ENCODE measurements around the gene YIPF2.

Gene YIPF2

DNA sequence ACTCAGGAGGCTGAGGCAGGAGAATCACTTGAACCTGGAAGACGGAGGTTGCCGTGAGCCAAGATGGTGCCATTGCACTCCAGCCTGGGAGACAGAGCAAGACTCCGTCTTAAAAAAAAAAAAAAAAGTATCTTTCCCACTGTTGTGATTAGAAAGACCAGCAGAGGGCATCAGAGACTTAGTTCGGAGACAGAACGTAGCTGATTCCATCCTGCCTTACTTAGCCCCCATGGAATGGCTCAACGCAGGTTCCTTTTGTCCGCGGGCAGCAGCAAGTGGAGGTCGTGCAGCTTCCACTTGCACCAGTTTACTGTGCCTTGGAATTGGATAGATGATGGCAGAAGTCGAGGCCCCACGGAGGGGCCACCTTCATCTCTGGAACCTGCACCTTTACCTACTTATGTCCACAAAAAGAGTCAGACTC is 8.2 kb upstream of the YIPF2 start:
- no peak for DNase-seq

DNA sequence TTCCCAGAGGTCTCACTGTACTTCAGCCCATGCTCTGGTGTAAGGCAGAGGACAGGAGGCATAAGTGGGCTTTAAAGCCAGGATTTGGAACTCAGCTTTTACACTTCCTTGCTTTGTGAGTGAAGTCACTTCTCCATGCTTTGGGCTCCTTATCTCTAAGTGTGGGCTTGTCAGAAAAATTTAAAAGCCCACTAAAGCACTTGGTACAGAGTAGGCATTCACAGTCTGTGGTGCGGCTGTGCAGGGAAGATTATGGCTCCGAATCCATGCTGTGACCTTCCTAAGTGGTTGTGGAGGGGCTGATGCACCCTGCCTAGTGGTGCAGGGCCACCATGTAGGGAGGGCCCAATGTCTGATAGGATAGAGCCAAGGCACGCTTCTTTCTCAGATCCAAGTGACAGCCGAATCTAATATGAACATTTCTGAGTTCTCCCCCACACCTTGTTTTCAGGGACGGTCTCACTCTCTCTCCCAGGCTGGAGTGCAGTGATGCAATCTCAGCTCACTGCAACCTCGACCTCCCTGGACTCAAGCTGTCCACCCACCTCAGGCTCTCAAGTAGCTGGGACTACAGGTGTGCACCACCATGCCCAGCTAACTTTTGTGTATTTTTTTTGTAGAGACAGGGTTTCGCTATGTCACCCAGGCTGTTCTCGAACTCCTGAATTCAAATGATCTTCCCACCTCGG is 7.1 kb upstream of the YIPF2 start:
- DNase-seq = no peak

DNA sequence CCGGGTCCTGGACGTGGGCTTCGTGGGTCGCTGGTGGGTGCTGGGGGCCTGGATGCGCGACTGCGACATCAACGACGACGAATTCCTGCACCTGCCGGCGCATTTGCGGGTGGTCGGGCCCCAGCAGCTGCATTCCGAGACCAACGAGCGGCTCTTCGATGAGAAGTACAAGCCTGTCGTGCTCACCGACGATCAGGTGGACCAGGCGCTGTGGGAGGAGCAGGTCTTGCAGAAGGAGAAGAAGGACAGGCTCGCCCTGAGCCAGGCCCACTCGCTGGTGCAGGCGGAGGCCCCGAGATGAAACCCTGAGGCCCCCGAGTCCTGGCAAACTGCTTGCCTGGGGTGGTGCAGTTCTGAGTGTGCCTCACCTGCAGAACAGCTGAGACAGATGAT is 959 bp upstream of the YIPF2 start:
- DNase-seq = no peak

DNA sequence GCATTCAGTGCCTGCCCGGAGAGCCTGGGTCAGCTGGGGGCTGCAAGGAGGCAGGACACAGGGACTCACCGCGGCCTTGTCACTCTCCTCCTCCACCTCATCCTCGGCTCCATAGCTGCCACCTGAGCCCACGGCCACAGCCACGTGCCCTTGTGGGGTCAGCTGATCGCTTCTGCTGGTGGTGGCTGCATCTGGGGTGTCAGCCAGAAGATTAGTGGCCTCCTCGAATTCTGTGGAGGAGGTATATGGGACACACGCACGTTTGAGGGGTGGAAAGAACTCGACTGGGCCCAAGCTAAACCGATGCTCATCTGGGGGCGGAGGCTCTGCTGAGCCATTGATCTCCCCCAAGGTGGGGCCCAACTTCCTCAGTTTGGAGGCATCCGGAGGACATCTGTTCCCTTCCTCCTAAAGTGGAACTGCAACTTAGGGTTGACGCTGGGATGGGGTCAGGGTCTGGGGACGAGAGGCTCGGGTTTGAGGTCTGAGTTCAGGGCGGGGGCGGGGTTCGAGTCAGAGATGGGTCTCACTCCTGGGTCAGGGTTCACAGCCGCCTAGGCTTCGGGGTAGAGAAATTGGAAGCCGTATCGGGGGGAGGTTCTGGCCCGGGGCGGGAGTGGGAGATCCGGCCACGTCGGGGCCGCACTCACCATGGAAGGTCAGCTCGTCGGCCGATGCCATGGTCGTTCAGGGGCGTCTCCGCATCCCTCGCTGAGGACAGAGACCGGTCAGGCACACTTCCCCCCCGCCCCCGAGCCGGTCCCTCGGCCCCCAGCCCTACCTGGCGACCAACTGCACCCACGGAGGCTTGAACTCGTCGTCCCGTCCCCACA is 493 bp downstream of the YIPF2 start:
- DNase-seq = no peak

DNA sequence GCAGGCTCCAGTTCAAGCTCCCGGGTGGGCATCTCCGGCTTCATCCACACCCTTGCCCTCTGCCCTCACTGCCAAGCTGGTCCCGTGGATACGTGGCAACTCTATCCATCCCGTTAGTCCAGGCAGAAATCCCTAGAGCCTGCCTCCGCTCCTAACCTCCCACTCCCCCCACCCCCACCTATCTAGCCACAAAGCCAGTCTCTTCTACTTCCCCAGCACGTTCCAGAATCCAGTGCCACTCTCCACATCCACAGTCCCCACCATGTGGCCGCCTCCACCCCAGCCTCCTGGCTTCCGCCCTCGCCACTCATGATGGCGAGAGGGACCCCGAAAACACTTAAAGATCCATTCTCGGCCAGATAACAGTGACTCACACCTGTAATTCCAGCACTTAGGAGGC is 3.8 kb downstream of the YIPF2 start:
- DNase-seq = no peak

DNA sequence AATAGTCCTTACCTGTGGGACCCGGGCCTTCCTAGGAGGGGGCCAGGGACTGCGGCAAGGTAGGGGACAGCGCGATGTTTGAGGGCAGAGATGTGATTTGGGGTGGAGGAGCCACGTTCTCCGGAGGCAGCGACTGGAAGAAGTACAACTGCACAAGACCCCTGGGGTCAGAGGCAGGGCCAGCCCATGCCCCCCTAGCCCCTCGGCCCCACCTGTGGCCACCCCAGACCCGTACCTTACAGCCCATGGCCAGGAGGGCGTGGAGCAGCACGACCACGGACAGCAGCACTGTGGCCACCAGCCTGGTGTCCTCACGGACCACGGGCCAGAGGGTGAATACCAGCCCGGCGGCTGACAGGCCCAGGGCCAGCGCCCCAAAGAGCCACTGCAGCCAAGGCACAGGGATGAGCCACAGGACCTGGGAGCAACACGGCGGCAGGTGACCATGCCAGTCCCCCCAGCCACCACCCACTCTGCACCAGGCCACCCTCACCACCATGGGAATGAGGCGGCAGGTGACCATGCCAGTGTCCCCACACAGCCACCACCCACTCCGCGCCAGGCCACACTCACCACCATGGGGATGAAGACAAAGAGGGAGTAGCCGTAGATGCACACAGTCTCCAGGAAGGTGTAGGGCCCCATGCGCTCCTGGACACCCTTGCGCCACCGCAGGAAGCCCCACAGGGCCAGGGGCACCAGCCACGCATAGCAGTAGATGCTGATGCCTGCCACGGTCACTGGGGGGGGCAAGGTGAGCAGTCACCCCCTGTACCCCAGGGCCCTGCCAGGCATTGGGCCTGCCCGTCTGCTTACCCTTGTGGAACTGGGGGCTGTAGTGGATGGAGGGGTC is 5.0 kb downstream of the YIPF2 start:
- no peak for DNase-seq

DNA sequence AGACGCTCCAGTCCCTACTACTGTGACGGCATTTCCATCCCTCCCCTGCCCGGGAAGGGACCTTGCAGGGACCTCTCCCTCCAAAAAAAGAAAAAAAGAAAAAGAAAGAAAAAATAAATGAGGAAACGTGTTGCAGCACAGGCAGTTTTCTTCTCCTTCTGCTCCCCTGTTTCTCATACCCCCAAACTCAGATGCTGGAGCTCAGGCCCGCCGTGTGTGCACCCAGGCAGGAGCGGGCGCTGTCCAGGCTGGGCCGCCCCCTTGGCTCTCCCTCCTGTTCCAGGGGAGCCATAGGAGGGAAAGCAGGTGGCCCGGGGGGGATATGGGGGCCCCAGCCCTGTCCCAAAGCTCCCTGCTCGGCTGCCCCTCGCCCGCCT is 5.8 kb downstream of the YIPF2 start:
- no peak for DNase-seq

DNA sequence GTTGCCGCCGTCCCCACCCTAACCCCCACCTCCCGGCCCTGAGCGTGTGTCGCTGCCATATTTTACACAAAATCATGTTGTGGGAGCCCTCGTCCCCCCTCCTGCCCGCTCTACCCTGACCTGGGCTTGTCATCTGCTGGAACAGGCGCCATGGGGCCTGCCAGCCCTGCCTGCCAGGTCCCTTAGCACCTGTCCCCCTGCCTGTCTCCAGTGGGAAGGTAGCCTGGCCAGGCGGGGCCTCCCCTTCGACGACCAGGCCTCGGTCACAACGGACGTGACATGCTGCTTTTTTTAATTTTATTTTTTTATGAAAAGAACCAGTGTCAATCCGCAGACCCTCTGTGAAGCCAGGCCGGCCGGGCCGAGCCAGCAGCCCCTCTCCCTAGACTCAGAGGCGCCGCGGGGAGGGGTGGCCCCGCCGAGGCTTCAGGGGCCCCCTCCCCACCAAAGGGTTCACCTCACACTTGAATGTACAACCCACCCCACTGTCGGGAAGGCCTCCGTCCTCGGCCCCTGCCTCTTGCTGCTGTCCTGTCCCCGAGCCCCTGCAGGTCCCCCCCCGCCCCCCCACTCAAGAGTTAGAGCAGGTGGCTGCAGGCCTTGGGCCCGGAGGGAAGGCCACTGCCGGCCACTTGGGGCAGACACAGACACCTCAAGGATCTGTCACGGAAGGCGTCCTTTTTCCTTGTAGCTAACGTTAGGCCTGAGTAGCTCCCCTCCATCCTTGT is 6.4 kb downstream of the YIPF2 start:
- DNase-seq = no peak

DNA sequence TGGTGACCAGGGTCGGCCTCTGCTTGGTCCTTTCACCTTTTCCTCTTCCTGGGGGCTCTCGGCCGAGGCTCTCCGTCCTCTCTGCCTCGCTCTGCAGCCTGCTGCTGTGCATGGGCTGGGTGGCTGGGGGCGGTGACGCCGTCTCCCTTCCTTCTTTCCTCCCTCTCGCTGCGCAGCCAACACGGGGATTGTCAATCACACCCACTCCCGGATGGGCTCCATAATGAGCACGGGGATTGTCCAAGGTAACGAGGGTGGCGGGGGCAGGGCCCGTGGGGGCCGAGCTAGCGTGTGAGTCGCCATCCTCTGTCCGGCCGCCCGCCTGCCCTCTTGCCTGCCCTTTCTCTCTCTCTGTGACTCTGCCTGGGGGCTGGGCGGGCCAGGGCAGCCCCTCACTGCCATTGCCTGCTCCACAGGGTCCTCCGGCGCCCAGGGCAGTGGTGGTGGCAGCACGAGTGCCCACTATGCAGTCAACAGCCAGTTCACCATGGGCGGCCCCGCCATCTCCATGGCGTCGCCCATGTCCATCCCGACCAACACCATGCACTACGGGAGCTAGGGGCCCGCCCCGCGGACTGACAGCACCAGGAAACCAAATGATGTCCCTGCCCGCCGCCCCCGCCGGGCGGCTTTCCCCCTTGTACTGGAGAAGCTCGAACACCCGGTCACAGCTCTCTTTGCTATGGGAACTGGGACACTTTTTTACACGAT is 7.1 kb downstream of the YIPF2 start:
- no peak for DNase-seq

DNA sequence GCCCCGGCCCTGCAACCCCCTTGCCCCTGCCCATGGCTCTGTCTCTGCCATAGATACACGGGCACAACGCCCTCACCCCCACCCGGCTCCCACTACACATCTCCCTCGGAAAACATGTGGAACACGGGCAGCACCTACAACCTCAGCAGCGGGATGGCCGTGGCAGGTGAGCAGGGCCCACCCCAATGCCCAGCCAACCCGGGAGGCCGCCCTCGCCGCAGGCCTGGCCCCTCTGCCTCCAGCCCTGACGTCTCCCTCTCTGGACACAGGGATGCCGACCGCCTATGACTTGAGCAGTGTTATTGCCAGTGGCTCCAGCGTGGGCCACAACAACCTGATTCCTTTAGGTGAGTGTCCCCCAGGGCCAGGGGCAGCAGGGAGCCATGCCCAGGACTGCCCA is 7.7 kb downstream of the YIPF2 start:
- no peak for DNase-seq

DNA sequence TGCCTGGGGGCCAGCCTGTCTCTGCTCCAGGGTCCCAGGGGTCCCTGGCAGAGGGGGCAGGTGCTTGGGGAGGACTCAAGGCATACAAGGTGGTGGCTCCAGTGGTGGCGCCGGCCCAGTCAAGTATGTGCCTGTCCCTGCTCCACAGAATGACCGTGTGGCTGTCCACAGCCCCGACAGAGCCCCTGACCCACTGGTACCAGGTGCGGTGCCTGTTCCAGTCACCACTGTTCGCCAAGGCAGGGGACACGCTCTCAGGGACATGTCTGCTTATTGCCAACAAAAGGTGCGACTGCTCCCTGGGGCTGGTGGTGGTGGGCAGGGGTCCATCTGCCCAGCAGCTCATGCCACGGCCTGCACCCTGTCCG is 8.2 kb downstream of the YIPF2 start:
- DNase-seq = no peak

DNA sequence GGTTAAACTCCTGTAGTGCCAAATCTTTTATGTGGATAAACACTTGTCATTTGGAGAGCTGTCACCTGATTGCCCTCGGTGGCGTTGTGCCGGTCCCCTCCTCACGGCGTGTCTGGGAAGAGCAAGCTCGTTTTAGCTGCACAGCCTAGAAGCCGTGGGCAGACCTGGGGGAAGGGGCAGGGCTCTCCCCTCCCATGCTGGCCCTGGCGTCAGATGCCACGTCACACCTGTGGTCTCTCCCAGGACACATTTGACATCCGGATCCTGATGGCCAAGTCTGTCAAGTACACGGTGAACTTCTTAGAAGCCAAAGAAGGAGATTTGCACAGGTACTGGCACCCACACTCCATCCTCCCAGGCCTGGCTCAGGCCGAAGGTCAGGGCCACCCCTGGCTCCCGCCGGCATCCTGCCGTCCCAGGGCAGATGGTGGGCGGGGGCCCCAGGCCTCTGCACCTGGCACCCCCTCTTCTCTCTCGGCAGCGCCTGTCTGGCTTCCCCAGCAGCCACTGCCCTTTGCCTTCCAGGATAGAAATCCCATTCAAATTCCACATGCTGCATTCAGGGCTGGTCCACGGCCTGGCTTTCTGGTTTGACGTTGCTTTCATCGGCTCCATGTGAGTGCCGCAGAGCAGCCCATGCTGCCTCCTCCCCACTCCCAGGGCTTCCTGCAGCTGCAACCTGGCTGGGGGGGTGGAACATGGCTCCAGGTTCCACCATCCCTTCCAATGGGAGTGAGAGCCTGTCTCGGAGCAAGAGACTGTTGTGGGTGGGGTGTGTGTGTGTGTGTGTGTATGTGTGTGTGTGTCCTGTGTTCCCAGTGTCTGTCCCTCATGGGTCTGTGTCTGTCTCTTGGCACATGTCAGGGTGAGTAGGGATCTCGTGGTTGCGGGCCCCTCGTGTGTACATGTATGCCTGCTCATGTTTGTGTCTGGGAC is 8.8 kb downstream of the YIPF2 start:
- DNase-seq = no peak

DNA sequence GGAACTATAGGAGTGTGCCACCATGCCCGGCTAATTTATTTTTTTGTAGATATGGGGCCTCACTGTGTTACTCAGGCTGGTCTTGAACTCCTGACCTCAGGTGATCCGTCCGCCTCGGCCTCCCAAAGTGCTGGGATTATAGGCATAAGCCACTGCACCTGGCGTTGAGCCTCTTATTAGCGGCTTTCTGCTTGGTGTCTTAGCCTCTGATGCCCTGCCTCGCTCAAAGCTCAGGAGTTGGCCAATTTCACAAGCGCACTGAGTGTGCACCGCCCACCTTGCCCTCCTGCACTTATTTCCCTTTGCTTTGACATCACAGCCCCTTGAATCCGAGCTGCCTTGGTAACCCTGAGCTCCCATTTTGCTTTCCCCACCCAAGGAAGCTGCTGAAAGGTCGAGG is 10.1 kb downstream of the YIPF2 start:
- no peak for DNase-seq

DNA sequence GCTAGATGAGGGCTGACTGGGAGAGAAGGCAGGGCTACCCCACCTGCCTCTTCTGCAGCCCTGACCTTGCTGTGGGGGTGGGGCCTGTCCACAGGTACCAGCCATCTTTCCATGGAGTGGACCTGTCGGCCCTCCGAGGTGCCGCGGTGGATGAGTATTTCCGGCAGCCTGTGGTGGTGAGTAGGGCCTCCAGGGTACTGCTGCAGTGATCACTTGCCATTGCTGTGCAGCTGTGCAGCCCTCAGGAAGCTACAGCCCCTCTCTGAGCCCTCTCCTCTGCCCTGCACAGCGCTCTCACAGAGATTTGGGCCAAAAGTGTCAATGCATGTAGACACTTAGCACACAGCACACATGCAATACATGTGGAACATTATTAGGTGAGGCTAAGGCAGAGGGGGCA is 11.8 kb downstream of the YIPF2 start:
- DNase-seq = no peak

DNA sequence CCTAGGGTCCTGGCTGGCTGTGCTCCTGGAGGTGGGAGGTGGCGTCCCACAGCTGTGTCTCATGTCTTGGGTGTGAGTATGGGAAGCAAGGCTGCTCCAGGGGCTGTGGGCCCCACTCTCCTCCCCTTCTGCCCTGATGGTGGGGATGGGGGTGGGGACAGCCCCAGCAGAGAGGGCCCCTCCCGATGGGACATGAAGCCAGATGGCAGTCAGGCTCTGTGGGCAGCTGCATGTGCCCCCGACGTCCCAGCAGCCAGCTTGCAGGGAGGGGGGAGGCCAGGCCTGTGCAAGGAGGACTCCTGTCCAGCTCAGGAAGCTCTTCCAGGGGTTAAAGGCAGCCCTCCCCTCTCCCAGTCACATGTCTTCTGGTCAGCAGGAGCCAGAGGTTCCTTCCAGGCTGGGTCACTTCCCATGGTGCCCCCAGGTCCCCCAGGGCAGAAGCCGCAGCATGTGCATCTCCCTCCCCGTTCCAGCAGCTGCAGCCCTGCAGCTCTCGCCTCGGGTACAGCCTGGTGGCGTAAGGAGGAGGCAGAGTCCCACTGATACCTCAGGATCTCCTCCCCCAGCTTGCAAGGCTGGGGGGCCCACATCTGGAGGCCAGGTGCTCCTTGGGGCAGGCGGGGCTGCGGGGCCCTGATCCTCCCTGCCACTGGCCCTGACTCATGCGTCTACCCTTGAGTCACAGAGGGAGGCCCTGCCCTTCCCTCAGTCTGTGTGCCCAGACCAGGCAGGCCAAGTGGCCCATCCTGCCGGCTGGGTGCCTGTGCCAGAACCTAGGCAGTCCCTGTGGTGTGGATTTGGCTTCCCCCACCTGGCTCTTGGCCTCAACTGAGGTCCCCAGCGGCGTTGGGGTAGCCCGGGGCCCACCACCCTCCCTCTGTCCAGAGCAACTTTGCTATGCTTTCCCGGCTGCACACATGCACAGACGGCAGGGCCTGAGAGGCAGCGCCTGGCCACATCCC is 13.0 kb downstream of the YIPF2 start:
- DNase-seq = no peak

DNA sequence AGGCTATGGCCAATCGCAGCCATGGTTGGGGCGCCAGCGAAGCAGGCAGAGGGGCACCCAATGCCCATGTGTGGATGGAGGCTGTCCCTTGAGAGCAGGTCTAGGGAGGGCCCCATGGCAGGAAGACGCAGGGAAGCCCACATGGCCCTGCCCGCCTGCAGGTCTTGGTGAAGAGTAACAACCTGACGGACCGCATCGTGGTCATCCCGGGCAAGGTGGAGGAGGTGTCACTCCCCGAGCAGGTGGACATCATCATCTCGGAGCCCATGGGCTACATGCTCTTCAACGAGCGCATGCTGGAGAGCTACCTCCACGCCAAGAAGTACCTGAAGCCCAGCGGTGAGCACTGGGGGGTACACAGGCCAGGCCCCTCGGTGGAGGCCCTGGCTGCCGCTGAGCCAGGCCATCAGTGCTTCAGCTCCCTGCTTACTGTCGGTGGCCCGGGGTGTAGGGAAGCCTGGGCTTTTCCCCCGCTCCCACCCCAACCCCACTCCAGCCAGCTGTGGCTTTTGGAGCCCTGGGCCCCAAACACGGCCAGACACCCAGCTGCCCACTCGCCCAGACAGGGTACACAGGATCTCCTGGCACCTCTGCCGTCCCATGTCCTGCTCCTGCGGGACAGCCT is 14.6 kb downstream of the YIPF2 start:
- DNase-seq = no peak

DNA sequence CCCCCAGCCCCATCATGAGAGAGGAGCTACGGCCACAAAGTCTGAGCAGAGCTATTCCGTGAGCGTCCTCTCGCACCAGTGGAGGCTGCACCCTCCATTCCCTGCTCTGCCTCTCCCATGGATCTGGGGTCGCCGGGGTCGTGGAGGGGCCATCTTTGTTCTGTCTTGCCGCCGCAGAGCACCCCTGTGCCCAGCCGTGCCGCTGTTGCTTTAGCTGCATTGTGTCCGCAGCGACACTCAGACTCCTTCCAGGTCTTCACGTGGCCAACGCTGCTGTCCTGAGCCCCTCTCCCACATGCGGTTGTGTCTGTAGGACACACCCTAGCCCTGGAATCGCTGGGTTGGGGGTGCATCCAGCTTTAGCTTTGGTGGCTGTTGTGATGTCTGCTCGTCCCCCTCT is 15.8 kb downstream of the YIPF2 start:
- no peak for DNase-seq

DNA sequence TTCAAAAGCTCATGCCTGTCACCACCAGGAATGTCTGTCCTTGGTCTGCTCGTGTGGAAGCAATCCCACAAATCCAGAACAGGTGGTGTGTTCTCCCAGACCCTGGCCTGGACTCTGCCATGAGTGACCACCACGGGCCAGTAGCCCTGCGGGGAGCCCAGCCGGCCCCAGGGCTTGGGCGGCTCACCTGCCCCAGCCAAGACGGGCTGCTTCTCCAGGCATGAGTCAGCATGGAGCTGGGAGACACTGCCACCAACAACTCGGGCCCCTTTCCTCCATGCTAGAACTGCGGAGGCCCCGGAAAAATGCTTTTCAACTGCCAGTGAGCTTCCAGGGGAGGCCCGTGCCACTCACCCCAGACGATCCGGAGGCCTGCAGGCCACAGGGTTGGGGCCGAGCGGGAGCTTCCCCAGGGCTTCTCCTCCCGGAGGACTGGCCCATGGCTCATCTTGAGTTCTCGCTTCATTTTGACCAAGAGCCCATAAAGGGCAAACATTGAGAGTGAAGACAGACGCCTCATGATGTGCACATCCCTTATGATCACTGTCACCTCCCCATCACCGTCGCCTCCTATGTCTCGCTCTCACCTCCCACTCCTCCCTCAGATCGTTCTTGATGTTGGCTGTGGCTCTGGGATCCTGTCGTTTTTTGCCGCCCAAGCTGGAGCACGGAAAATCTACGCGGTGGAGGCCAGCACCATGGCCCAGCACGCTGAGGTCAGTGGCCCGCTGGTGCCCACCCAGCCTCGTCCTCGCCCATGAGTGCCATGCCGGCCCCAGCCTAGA is 16.7 kb downstream of the YIPF2 start:
- DNase-seq = no peak

All from activated CD8-positive, alpha-beta memory T cell treated with anti-CD3 and anti-CD28 coated beads, Interleukin-2, amount 50 U/mL, for 48 hours (primary cell).